ENCODE data around the gene MTMR2.

Gene MTMR2

GRCh38 chr11:95919514-95919913 is 4.4 kb downstream of the MTMR2 start:
- H3K27me3 ChIP-seq (ENCODE audit: control insufficient read depth, insufficient read depth, low read length): no peaks in the 10 kb centered on the region; the same call in 1 of the 2 replicates
- WGBS (ENCODE audit: insufficient coverage, insufficient read length): no CpG with 5 or more reads among the region's 3 CpGs
- no peaks in the 10 kb centered on the region for H3K36me3 ChIP-seq (ENCODE audit: control insufficient read depth, insufficient read depth, low read length)
- H3K9me3 ChIP-seq (ENCODE audit: control insufficient read depth, insufficient read depth, low read length): no peaks in the 10 kb centered on the region
- H3K4me3 ChIP-seq (ENCODE audit: low read length): no peak overlapping the region
- no peak for DNase-seq (ENCODE audit: low read depth, low spot score)
- H3K27ac ChIP-seq (ENCODE audit: low read length): no peak overlapping the region
- H3K4me1 ChIP-seq (ENCODE audit: control insufficient read depth, insufficient read depth, low read length): no peaks in the 10 kb centered on the region

- no peaks in the 10 kb centered on the region for H3K36me3 ChIP-seq (ENCODE audit: control insufficient read depth, insufficient read depth, low read length)
- H3K4me3 ChIP-seq (ENCODE audit: low read length): no peak overlapping the region
- H3K4me1 ChIP-seq (ENCODE audit: control insufficient read depth, insufficient read depth, low read length): no peaks in the 10 kb centered on the region
- WGBS (ENCODE audit: insufficient coverage, insufficient read length): no CpG with 5 or more reads among the region's 3 CpGs
- H3K27me3 ChIP-seq (ENCODE audit: control insufficient read depth, insufficient read depth, low read length): no peaks in the 10 kb centered on the region; the same call in 1 of the 2 replicates
- no peak for DNase-seq (ENCODE audit: low read depth, low spot score)
- H3K9me3 ChIP-seq (ENCODE audit: control insufficient read depth, insufficient read depth, low read length): no peaks in the 10 kb centered on the region
- no peak overlapping the region for H3K27ac ChIP-seq (ENCODE audit: low read length)
Measured at GRCh38 chr11:95918720-95919119, 5.2 kb downstream of the MTMR2 start.

- H3K4me3 ChIP-seq (ENCODE audit: low read length): no peak overlapping the region
- H3K27ac ChIP-seq (ENCODE audit: low read length): no peak overlapping the region
- no peaks in the 10 kb centered on the region for H3K9me3 ChIP-seq (ENCODE audit: control insufficient read depth, insufficient read depth, low read length)
- DNase-seq (ENCODE audit: low read depth, low spot score): no peak
- no peaks in the 10 kb centered on the region; the same call in 1 of the 2 replicates for H3K27me3 ChIP-seq (ENCODE audit: control insufficient read depth, insufficient read depth, low read length)
- no CpG with 5 or more reads among the region's 2 CpGs for WGBS (ENCODE audit: insufficient coverage, insufficient read length)
- H3K4me1 ChIP-seq (ENCODE audit: control insufficient read depth, insufficient read depth, low read length): no peaks in the 10 kb centered on the region
- H3K36me3 ChIP-seq (ENCODE audit: control insufficient read depth, insufficient read depth, low read length): no peaks in the 10 kb centered on the region
Measured at GRCh38 chr11:95918056-95918455, 5.9 kb downstream of the MTMR2 start.

GRCh38 chr11:95917193-95918036 is 6.5 kb downstream of the MTMR2 start:
- Histone ChIP-seq H3K4me3 (ENCODE audit: low read length) (no peak overlapping the region), H3K27ac (ENCODE audit: low read length) (no peak overlapping the region), H3K4me1 (ENCODE audit: control insufficient read depth, insufficient read depth, low read length) (no peaks in the 10 kb centered on the region), H3K27me3 (ENCODE audit: control insufficient read depth, insufficient read depth, low read length) (no peaks in the 10 kb centered on the region), H3K9me3 (ENCODE audit: control insufficient read depth, insufficient read depth, low read length) (no peaks in the 10 kb centered on the region), H3K36me3 (ENCODE audit: control insufficient read depth, insufficient read depth, low read length) (no peaks in the 10 kb centered on the region)
- no peak for DNase-seq (ENCODE audit: low read depth, low spot score)
- WGBS (ENCODE audit: insufficient coverage, insufficient read length): no CpG with 5 or more reads among the region's 8 CpGs

GRCh38 chr11:95916049-95916448 is 7.9 kb downstream of the MTMR2 start:
- no peaks in the 10 kb centered on the region for H3K36me3 ChIP-seq (ENCODE audit: control insufficient read depth, insufficient read depth, low read length)
- no peaks in the 10 kb centered on the region for H3K4me1 ChIP-seq (ENCODE audit: control insufficient read depth, insufficient read depth, low read length)
- no peaks in the 10 kb centered on the region for H3K27me3 ChIP-seq (ENCODE audit: control insufficient read depth, insufficient read depth, low read length)
- no peak overlapping the region for H3K4me3 ChIP-seq (ENCODE audit: low read length)
- WGBS (ENCODE audit: insufficient coverage, insufficient read length): no CpG with 5 or more reads among the region's 2 CpGs
- H3K27ac ChIP-seq (ENCODE audit: low read length): no peak overlapping the region
- DNase-seq (ENCODE audit: low read depth, low spot score): no peak
- no peaks in the 10 kb centered on the region for H3K9me3 ChIP-seq (ENCODE audit: control insufficient read depth, insufficient read depth, low read length)

GRCh38 chr11:95915051-95915450 is 8.9 kb downstream of the MTMR2 start:
- no CpG with 5 or more reads among the region's 2 CpGs for WGBS (ENCODE audit: insufficient coverage, insufficient read length)
- Histone ChIP-seq H3K27me3 (ENCODE audit: control insufficient read depth, insufficient read depth, low read length) (no peaks in the 10 kb centered on the region), H3K4me1 (ENCODE audit: control insufficient read depth, insufficient read depth, low read length) (no peaks in the 10 kb centered on the region), H3K4me3 (ENCODE audit: low read length) (no peak overlapping the region), H3K36me3 (ENCODE audit: control insufficient read depth, insufficient read depth, low read length) (no peaks in the 10 kb centered on the region), H3K27ac (ENCODE audit: low read length) (no peak overlapping the region), H3K9me3 (ENCODE audit: control insufficient read depth, insufficient read depth, low read length) (no peaks in the 10 kb centered on the region)
- DNase-seq (ENCODE audit: low read depth, low spot score): no peak

GRCh38 chr11:95913830-95914615 is 9.9 kb downstream of the MTMR2 start:
- no peak for DNase-seq (ENCODE audit: low read depth, low spot score)
- no CpG with 5 or more reads among the region's 1 CpG for WGBS (ENCODE audit: insufficient coverage, insufficient read length)
- H3K27ac ChIP-seq (ENCODE audit: low read length): no peak overlapping the region

GRCh38 chr11:95912902-95913560 is 10.9 kb downstream of the MTMR2 start:
- no peak for DNase-seq (ENCODE audit: low read depth, low spot score)

More at GRCh38 chr11:95913830-95914615, 9.9 kb downstream of the MTMR2 start:
- no peaks in the 10 kb centered on the region for H3K9me3 ChIP-seq (ENCODE audit: control insufficient read depth, insufficient read depth, low read length)
- H3K27me3 ChIP-seq (ENCODE audit: control insufficient read depth, insufficient read depth, low read length): no peaks in the 10 kb centered on the region
- H3K4me3 ChIP-seq (ENCODE audit: low read length): no peak overlapping the region
- no peaks in the 10 kb centered on the region for H3K36me3 ChIP-seq (ENCODE audit: control insufficient read depth, insufficient read depth, low read length)
- no peaks in the 10 kb centered on the region for H3K4me1 ChIP-seq (ENCODE audit: control insufficient read depth, insufficient read depth, low read length)

GRCh38 chr11:95911369-95911759 is 12.5 kb downstream of the MTMR2 start:
- H3K27ac ChIP-seq (ENCODE audit: low read length): no peak overlapping the region
- no peaks in the 10 kb centered on the region for H3K4me1 ChIP-seq (ENCODE audit: control insufficient read depth, insufficient read depth, low read length)
- no CpG with 5 or more reads among the region's 3 CpGs for WGBS (ENCODE audit: insufficient coverage, insufficient read length)
- H3K4me3 ChIP-seq (ENCODE audit: low read length): no peak overlapping the region
- no peaks in the 10 kb centered on the region for H3K9me3 ChIP-seq (ENCODE audit: control insufficient read depth, insufficient read depth, low read length)
- H3K36me3 ChIP-seq (ENCODE audit: control insufficient read depth, insufficient read depth, low read length): no peaks in the 10 kb centered on the region
- H3K27me3 ChIP-seq (ENCODE audit: control insufficient read depth, insufficient read depth, low read length): no peaks in the 10 kb centered on the region
- no peak for DNase-seq (ENCODE audit: low read depth, low spot score)

More at GRCh38 chr11:95912902-95913560, 10.9 kb downstream of the MTMR2 start:
- H3K4me3 ChIP-seq (ENCODE audit: low read length): no peak overlapping the region
- no CpG with 5 or more reads among the region's 4 CpGs for WGBS (ENCODE audit: insufficient coverage, insufficient read length)
- H3K9me3 ChIP-seq (ENCODE audit: control insufficient read depth, insufficient read depth, low read length): no peaks in the 10 kb centered on the region
- no peak overlapping the region for H3K27ac ChIP-seq (ENCODE audit: low read length)
- H3K4me1 ChIP-seq (ENCODE audit: control insufficient read depth, insufficient read depth, low read length): no peaks in the 10 kb centered on the region
- H3K36me3 ChIP-seq (ENCODE audit: control insufficient read depth, insufficient read depth, low read length): no peaks in the 10 kb centered on the region
- no peaks in the 10 kb centered on the region for H3K27me3 ChIP-seq (ENCODE audit: control insufficient read depth, insufficient read depth, low read length)

GRCh38 chr11:95910638-95911368 is 13.1 kb downstream of the MTMR2 start:
- H3K27me3 ChIP-seq (ENCODE audit: control insufficient read depth, insufficient read depth, low read length): no peaks in the 10 kb centered on the region
- WGBS (ENCODE audit: insufficient coverage, insufficient read length): no CpG with 5 or more reads among the region's 4 CpGs
- H3K36me3 ChIP-seq (ENCODE audit: control insufficient read depth, insufficient read depth, low read length): no peaks in the 10 kb centered on the region
- DNase-seq (ENCODE audit: low read depth, low spot score): no peak
- no peaks in the 10 kb centered on the region for H3K9me3 ChIP-seq (ENCODE audit: control insufficient read depth, insufficient read depth, low read length)
- H3K27ac ChIP-seq (ENCODE audit: low read length): no peak overlapping the region
- no peaks in the 10 kb centered on the region for H3K4me1 ChIP-seq (ENCODE audit: control insufficient read depth, insufficient read depth, low read length)
- no peak overlapping the region for H3K4me3 ChIP-seq (ENCODE audit: low read length)

Measured in iPS DF 6.9 (cell line).